ENCODE measurements around the gene BMP7.

Gene BMP7

GRCh38 chr20:57266291-57267157, at the start of gene BMP7:
Gene BMP7 (minus strand): TSS chr20:57266641. CDS start chr20:57266122, 519 bp downstream.
- no peak for DNase-seq

GRCh38 chr20:57315976-57316480, 49.6 kb upstream of the BMP7 start:
- no peak for DNase-seq

GRCh38 chr20:57315083-57315975, 48.9 kb upstream of the BMP7 start:
- DNase-seq: no peak

GRCh38 chr20:57313951-57314350, 47.5 kb upstream of the BMP7 start:
- DNase-seq: no peak

- no peak for DNase-seq
Observed at GRCh38 chr20:57313230-57313629, 46.8 kb upstream of the BMP7 start.

GRCh38 chr20:57312138-57312537, 45.7 kb upstream of the BMP7 start:
- no peak for DNase-seq

- DNase-seq: no peak
Observed at GRCh38 chr20:57310821-57311514, 44.5 kb upstream of the BMP7 start.

- no peak for DNase-seq
Observed at GRCh38 chr20:57309544-57310115, 43.2 kb upstream of the BMP7 start.

GRCh38 chr20:57308451-57309271, 42.2 kb upstream of the BMP7 start:
- no peak for DNase-seq

GRCh38 chr20:57306747-57307146, 40.3 kb upstream of the BMP7 start:
- DNase-seq: no peak

- no peak for DNase-seq
Observed at GRCh38 chr20:57301026-57301425, 34.6 kb upstream of the BMP7 start.

- no peak for DNase-seq
Observed at GRCh38 chr20:57298457-57298856, 32.0 kb upstream of the BMP7 start.

- no peak for DNase-seq
Observed at GRCh38 chr20:57294550-57294949, 28.1 kb upstream of the BMP7 start.

GRCh38 chr20:57293995-57294394, 27.6 kb upstream of the BMP7 start:
- no peak for DNase-seq

- DNase-seq: no peak
Observed at GRCh38 chr20:57292611-57293010, 26.2 kb upstream of the BMP7 start.

- DNase-seq: no peak
Observed at GRCh38 chr20:57291694-57292093, 25.3 kb upstream of the BMP7 start.

- DNase-seq: no peak
Observed at GRCh38 chr20:57291003-57291402, 24.6 kb upstream of the BMP7 start.

GRCh38 chr20:57290178-57290484, 23.7 kb upstream of the BMP7 start:
- DNase-seq: no peak

GRCh38 chr20:57289391-57290177, 23.1 kb upstream of the BMP7 start:
- no peak for DNase-seq

- no peak for DNase-seq
Observed at GRCh38 chr20:57288651-57289277, 22.3 kb upstream of the BMP7 start.

- no peak for DNase-seq
Observed at GRCh38 chr20:57287901-57288300, 21.5 kb upstream of the BMP7 start.

All from NCI-H2029 treated with DMSO at 0.1 percent for 48 hours (cell line).